A549 (cell line): ENCODE measurements around the gene GRK5.

Experiments
- BHLHE40 ChIP-seq: IDR thresholded peaks from 2 replicates; pipeline ENCODE4 v1.6.1; 2012; ENCODE audit warnings: low read depth, low read length, inconsistent platforms
- CTCF ChIP-seq: fragments of >200 bp; sonication (Bioruptor Twin); formaldehyde crosslinking; IDR thresholded peaks from 3 replicates; pipeline ENCODE4 v1.5.1; 2016
- EHMT2 ChIP-seq: fragments of 200-600 bp; sonication (generic); IDR thresholded peaks from 2 replicates; pipeline ENCODE4 v1.6.1; 2016; ENCODE audit warnings: antibody characterized with exemption, low read depth, mild to moderate bottlenecking, moderate library complexity
- JUNB ChIP-seq: fragments of >200 bp; sonication (Bioruptor Twin); formaldehyde crosslinking; IDR thresholded peaks from 2 replicates; pipeline ENCODE4 v1.6.1; 2016
- KDM5A ChIP-seq: fragments of 200-600 bp; sonication (generic); IDR thresholded peaks from 2 replicates; pipeline ENCODE4 v1.6.1; 2016; ENCODE audit warnings: antibody characterized with exemption, mild to moderate bottlenecking
- MAZ ChIP-seq: fragments of 150-350 bp; IDR thresholded peaks from 2 replicates; pipeline ENCODE4 v1.6.1; 2014; ENCODE audit warnings: antibody characterized with exemption, low read depth, low read length, borderline replicate concordance
- POLR2AphosphoS2 ChIP-seq: conservative IDR thresholded peaks from 2 replicates; pipeline ENCODE4 v1.6.1; 2012; ENCODE audit warnings: low read length, improper control_type of control experiment, inconsistent platforms
- ZFP36 ChIP-seq: fragments of 450-650 bp; IDR thresholded peaks from 2 replicates; pipeline ENCODE4 v1.6.1; 2014; ENCODE audit warnings: borderline replicate concordance; ENCODE audit not compliant: partially characterized antibody

- TF ChIP-seq CTCF = no peak
- no peak for TF ChIP-seq JUNB
- TF ChIP-seq BHLHE40 = no peak
- TF ChIP-seq EHMT2 = no peak
- no peak for TF ChIP-seq POLR2AphosphoS2
- TF ChIP-seq MAZ = no peak
- no peak for TF ChIP-seq ZFP36
- no peak for TF ChIP-seq KDM5A
These were observed 242.5 kb downstream of the GRK5 start for GRCh38 chr10:119449760-119450461.
